NCI-H2029 (cell line): ENCODE data around the gene WNT11.

Experiments
- DNase-seq: peaks from one replicate; lab custom pipeline; 2025; lab: John Stamatoyannopoulos, UW

WNT11 gene

DNA sequence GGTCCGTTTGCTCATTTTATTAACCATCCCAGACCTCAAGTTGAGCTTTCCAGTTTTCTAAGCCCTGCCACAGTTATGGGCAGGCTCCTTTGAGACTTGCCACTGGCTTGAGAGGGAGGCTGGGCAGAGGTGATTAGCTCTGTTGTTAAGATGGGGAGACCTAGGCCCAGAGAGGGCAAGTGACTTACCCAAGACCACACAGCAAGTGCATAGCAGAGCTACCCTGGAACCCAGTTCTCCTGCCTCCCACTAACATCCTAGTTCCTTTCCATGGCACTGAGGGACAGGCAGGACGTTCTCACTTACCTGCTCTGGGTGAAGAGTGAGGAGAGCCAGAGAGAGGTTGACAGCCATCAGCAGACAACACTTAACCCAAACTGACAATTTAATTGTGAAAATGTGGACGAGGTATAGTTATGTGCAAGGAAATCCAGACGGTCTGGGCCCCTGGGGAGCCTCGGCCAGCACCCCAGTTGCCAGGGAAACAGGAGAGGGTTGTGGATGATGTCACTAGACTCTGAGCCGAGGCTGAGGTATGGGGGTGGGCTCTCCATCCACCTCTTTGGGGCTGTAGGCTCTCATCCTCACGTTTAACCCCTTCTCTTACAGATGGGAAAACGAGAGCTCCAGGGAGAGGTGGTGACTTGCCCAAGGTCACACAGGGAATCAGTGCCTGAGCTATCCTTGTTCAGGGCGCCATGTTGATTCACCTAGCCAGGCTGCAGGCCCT lies 12.3 kb upstream of the WNT11 start:
- no peak for DNase-seq

DNA sequence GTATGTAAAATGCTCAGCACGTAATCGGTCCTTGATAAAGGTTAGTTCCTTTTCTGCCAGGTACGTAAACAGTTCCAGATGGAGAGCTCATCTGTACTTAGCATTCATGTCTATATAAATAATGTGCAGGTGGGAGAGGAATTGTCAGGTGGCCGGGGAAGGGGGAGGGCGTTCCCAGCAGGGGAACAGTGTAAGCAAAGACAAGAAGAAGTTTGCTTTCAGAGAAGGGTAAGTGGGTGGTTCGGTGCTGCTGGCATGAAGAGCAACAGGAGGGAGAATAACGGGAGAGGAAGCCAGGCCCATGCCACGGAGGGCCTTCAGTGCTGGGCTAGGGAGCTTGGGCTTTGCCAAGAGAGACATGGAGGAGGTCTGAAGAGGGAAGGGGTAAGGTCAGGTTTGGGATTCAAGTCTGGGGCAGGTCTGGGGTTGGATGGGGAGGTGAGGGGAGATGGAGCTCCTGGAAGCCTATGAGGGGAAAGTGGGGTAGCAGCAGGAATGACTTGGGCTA lies 11.4 kb upstream of the WNT11 start:
- DNase-seq: peak; percentile 71

DNA sequence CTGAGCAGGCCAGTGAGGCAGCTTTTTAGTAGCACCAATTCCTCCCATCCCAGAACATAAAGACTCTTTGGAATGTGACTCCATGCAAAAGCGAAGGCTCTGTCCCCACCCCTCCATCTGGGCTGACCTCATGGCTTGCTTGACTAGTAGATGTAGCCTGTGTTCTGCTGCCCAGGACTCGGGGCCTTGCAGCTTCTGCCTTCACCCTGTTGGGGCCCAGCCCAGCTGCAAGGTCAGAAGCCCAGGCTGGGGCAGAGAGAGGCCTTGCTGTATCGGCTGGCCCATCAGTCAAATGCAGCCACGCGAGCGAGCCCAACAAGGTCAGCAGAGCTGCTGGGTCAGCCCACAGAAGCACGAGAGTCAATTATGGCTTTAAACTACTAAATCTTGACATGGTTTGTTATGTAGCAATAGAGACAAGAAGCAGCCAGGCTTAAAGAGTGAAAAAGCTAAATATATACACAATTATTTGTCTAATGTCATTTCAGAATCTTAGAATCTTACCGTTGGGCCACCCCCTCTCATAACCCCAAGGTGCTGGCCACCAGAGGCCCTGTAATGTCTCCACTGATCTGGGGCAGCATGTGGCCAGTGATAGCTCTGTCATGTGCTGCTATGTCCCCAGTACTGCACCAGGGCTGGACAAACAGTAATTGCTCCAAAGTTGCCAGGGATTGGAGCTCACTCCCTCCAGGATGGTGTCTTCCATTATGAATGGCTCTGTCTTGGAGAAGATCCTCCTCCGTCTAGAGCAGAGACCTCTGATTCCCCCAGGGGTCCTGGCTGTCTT lies 10.4 kb upstream of the WNT11 start:
- DNase-seq: no peak

DNA sequence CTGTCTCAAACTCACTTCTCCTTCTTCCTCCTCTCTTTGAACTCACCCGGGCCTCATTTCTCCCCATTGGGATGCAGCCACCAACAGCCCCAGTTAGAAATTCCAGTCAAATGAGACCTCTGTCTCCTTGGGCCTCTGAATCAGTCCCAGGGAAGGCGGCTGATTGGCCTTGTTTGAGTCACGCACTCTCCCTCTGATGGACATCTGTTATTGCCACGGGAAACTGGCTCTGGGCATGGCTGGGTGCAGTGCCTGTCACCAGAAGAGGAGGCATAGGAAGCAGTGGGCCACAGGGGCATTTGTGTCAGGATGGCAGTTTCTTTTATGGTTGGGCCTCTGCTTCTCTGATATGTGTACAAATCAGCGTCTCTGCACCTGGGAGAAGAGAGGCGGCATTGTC lies 9.6 kb upstream of the WNT11 start:
- DNase-seq: no peak

DNA sequence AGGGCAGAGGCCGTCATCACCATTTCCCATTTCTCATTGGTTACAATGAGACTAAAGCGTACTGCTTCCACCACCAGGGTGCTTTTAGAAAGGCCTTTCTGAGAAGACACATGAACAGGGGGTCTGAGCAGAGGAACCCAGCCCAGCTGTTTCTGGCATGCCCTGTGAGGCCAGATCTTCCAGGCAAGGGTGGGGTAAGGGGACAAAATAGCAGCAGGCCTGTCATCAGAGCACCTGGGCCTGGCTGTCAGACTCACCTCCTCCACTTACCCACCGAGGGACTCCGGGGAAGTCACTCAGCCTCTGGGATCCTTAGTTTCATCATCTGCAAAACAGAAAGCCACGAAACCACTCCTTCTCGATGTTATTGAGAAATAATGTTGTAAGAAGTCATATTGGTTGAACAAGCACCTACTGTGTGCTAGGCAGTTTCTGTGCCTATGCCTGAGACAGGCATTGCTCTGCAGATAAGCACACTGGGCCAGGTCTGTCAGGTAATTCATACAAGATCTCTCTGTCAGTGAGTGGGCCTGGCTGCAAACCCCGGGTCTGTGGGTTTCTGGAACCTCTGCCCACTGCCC lies 8.8 kb upstream of the WNT11 start:
- DNase-seq: no peak

DNA sequence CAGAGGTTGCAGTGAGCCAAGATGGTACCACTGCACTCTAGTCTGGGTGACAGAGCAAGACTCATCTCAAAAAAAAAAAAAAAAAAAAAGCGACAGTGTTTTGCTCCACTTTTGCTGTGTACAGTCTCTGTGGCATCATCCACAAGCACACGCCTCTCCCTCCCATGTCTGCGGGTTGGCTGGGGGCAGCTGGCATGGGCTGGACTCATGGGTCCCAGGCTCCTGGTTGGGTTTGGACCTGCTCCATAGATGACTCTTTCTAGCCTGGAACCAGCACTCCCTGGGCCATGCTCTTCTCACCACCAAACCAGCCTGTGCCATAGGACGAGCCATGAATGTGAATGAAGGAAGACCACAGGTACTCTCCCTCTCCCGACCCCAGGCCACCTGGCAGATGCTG lies 7.9 kb upstream of the WNT11 start:
- DNase-seq: no peak

DNA sequence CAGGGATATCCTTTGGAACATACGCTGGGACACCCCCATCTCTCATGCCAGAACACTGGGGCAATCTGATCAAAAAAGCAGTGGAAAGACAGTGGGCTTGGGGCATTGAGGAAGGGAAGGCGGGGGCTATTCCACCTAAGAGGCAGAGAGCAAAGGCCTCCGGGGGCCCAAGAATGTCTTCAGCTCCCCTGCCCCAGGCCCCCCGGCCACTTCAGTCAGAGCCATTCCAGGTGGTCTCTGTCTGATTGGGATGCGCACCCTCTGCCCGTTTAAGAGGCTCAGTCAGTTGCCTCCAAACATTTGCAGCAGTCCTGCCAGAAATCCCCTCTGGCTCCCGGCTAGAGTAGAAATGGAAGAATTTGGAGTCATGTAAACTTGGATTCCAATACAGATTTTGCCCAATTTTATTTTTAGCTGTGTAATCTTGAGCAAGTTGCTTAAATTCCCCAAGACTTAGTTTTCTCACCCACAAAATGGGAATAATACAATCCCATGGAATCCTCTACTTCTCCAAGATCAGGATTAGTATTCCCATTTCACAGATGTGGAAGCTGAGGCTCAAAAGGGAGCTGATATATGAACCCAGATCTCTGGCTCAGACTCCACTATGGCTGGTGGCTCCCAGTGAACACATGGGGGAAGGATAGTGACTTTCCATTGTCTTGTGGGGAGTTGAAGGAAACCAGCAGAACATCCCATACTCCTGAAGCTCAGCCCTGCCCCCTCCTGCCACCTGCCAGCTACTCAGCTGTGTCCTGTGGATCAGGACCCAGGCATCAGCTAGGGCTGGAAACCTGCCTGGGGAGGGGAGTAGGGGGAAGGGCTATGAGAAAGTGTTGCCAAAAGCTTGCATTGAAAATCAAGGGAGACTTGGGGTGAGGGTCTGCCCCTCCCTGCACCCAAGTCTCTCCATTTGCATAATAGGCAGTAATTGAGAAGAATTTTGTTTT lies 6.1 kb upstream of the WNT11 start:
- DNase-seq: peak; percentile 9

DNA sequence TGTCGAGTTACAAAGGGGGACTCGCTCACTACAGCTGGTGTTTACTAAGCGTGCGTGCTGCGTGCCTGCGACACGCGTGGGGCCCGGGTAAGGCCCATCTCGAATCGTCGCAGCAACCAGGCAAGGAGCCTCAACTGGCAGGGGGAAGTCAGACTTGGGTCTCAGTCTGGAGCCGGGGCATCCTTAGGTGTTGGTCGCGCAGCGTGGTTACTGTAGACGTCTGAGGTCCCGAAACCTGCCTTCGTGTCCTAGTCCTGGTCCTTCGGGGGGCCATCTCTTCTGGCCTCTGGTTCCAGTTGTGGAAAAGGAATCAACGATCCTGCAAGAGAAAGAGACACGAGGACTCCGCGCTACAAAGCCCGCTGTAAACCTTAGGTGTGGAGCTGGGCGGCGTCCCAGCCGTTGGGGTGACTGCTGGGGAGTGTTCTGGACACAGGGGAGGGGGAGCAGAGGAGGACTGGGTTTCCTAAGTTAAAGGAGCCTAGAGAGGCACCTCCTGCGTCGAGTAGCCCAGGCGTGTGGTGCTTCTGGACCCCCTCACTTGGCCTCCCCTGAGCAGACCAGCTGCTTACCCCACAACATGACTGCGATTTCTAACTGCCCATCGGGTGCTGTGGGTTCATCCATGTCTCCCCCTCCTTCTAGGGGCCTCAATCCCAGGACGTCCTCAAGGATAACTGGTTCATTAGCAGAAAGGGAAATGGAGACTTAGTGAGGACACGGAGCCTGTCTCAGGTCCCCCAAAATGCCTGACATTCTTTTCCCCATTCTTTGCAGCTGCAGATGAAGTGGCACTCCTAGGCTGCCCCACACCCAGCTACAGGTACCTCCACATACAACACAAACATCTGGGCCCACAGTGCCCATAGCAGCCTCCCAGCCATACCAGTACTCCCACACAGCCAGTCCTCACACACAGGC lies 4.9 kb upstream of the WNT11 start:
- DNase-seq: no peak

DNA sequence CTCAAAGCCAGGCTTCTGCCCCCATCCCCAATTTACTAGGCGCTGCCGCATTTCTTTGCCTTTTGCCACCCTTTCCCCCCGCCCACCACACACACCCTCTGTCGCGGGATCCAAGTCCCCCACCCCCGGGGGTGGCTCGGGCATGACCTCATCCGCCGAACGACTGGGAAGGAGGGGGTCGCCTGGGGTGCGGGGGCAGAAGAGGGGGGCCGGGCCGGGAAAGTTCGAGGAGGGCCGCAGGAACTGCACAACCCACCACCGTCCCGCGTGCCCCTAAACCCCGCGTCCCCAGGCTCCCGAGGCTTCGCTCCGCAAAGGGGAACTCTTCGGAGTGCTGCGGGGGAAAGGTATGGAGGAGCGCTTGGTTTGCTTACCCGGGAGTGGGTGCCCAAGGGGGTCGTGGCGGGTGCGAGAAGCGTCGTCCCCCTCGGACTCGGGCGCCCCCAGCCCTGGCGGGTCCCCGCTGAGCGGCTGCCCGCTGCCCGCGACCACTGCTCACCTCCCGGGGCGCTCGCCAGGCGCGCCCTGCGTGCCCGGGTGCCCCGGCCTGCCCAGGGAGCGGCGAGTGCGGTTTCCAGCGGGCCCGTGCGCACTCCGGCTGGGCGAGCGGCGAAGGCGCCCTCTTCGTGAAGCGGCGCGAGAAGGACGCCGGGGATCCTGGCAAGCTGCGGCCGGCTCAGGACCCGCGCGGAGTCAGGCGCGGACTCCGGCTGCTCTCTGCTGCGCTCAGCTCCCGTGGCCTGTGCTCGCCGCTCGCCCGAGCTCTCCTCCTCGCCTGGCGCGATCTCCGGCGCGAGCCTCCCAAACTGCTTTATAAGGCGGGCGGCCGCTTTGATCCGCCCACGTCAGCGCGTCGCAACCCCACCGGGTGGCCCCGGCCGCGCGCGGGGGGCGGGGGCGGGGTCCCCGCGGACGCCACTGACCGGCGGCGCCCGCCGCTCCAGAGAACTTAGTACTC lies 4.0 kb upstream of the WNT11 start:
- peak; percentile 23 for DNase-seq

DNA sequence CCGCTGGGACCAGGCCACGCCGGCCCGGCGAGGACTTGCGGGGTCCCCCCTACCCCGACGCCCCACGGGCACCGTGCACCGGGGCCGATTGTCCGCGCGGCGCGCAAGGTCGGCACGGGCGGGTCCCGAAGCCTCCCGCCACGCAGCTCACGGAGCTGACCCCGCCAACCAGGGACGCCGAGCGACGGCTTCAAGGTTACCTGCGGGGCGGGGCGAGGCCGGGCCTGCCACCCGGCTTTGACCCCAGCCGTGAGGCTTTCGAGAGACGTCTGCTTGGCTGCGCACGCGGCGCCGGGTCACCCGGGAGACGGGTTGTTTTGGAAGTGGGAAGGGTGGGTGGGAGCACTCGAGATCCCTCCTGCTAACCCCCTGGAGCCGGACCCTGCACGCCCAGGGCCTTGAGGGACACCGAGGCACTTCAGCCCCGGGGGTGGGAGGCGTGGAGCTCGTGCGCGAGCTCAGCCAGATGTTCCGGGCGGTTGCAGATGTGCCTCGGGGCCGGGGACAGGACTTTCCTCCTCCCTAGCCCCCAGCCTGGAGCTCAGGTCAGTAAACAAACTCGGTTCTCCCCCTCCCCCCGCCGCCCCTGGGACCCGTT lies 3.2 kb upstream of the WNT11 start:
- DNase-seq: peak; percentile 33

DNA sequence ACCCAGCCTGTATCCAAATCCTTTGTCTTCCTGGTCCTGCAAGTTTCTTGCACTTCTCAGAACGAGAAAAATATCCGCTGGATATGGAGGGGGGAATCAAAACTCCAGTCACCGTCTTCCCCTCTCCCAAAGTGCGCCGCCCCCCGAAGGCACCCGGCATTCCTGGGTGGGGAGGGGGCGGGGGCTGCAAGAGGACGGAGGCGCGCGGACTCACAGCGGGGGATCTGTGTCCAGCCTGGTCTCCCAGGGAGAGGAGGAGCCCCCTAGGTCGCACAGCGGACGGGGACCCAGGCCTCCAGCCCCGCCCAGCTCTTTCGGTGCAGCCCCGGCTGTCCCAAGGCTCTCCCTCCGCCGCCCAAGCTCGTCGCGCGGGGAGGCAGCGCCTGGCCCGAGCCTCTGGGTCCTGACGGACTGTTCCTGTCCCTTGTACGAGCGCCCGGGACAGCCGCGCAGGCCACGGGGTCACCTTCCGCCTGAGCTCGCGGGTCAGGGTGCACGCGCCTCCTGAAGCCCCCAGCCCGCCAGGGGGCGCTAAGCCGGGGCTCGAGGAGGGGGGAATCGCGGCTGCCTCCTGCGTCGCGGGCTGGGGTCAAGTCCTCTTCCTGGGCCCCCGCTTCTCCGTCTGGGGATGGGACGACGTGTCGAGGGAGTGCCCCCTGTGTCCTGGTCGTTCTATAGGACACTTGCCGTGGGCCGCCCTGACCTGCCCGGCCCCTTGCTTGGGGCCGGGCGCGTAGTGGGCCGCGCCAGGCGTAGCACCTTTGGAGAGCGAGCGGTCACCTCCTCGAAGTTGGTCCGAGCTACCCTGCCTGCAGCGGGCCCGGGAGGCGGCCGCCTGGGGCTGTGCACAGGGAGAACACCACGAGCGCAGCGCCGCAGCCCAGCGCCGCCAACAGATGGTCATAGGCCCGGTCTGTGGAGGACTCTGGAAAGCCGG lies 2.4 kb upstream of the WNT11 start:
- peak; percentile 56 for DNase-seq

DNA sequence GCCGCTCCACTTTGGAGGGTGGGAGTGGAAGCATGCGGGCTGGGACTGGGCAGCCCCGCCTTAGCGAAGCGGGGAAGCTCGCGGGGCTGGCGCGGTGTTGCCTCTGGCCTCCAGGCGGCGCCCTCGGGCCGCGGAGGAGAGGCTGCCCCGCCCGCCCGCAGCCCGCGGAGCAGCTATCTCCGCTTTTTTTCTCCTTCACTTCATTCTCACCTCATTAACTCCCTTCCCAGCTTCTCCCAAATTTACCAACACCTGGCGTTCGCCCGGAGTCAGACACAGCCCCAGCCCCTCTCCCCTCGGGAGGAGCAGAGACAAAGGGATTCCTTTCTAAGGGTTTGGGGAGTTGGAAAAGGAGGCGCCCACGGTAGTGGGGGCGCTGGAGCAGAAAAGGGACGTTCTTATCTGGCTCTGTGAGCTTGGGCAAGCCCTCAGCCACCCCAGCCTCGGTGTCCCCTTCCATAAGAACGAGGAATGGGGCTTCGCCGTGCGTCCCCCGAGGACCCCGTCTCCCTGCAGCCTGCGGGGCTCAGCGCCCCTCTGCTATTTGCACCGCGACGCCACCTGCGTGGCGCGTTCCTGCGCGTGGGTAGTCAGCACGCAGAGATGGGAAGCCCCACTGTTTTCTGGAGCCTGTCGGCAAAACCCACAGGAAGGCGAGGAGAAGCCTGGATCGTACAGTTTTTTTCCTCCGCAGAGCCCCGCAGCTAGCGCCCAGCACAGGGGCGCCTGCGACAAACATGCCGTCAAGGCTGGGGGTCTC lies 1.5 kb upstream of the WNT11 start:
- DNase-seq: peak; percentile 74

DNA sequence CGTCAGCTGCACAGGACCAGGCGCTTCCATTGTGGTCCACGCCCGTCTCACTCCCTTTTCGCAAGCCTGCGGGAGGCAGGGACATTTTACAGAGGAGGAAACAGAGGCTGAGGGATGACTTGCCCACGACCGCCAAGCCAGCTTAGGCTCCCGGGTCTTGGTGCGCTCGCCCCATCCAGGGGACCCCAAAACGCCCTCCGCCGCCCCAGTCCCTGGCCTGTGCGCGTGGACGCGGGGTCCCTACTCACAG lies 300 bp downstream of the WNT11 start:
- no peak for DNase-seq

DNA sequence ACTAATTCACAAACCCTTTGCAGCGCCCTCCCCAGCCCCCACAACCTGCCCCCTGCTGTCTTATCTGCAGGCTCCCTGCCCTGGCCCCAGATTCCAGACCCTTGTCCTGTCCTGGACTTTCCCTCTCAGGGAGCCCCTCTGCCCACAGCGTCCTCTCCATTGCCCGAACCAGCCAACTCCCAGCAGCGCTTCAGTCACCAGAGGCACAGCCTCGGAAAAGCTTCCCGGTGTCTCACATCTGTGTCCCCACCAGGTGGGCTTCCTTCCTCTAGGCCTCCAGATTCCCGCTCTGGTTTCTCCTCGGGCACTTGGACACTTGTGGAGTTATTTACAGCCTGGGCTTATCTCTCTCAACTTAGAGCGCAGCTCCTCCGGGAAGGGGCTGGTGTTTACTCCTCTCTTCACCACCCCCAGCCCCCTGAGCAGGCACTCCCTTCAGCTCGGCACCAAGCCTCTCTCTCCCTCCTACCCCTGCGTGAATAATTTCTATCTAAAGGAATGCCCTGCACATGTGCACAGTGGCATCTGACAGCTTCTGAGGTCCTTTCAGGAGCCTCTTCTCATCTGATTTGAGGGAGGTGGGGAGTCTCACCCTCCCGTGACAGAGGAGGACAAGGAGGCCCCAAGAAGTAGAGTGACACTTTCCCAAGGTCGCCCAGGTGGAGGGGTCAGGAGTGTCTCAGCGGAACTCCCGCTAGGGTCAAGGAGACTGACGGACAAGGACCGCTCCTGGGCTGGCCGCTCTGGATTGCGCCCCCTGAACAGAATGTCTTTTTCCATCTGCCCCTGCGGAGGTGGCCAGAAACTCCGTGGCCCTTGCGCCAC lies 838 bp downstream of the WNT11 start:
- no peak for DNase-seq

DNA sequence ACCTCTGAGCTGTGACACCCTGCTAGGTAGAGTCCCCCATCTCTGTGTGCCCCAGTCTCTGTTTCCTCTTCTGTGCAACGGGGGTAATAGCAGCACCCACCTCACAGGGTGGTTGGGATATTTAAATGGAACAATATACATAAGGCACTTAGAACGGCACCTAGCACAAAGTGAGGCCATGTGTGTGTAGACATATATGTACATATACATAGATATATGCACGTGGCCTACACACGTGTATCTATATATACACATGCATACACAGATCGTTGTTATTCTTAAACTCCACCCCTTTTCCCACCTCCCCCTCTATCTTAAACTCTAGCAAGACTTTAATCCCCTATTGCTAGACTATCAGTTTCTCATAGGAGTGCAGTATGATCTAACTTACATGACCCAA lies 2.4 kb downstream of the WNT11 start:
- DNase-seq: no peak

DNA sequence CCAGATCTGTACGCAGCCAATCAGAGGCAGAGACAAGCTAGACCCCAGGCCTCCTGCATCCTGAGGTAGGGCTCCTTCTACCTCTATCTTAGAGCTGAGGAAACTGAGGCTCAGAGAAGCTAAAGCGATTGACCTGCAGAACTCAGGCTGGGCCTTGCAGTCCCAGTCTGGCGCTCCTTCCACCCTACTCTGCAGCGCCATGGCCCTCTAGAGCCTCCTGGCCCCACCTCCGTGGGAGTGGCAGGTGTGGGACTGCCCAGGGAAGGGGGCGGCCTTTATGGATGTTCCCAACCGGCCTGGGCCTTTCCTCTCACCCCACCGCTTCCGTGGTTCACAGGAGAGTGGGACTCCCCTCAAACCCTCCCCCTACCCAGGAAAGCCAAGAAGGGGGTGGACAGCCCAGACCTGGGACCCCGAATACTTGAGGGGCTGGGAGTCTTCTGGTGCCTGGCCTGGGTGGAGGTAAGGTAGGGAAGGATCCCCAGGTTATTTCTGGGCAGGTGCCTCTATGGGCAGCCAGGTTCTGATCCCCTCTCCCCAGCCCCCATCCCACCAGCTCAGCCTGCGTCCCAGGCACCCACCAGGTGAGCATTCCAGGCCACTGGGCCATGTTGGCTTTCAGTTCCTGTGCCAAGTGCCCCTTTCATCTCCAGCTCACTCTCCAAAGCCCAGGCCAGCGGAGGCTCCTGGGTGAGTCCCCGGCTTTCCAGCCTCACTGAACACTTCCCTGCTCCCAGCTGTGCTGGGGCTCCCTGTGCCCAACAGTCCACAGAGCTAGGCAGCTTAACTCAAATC lies 3.0 kb downstream of the WNT11 start:
- DNase-seq: no peak
